AG08396 (cell line): ENCODE results near the gene DCD.
"Not testable (repeated sequence)": the region's sequence is repeated elsewhere in the genome, so short reads cannot be mapped to it uniquely, and the experiment has no call there.

Source experiments
- DNase-seq: peaks from one replicate; pipeline ENCODE4 v3.0.0; 2012; ENCODE audit warnings: low spot score, mixed read lengths

The DCD gene

GRCh38 chr12:54653025-54653424, 4.9 kb upstream of the DCD start:
- DNase-seq: no peak

- DNase-seq: no peak
Measured at GRCh38 chr12:54650889-54651288, 2.7 kb upstream of the DCD start.

- DNase-seq: peak; percentile 25
Measured at GRCh38 chr12:54650409-54650808, 2.2 kb upstream of the DCD start.

- DNase-seq: no peak
Measured at GRCh38 chr12:54649825-54650224, 1.7 kb upstream of the DCD start.

GRCh38 chr12:54641554-54641953, 6.6 kb downstream of the DCD start:
- no peak for DNase-seq

- no peak for DNase-seq
Measured at GRCh38 chr12:54641089-54641488, 7.1 kb downstream of the DCD start.

GRCh38 chr12:54639112-54639511, 9.1 kb downstream of the DCD start:
- not testable (repeated sequence) for DNase-seq

GRCh38 chr12:54634795-54635194, 13.4 kb downstream of the DCD start, which contains the start of gene LACRT:
LACRT (minus strand) TSS chr12:54634895; CDS start chr12:54634841, 54 bp downstream.
- no peak for DNase-seq

- DNase-seq: no peak
Measured at GRCh38 chr12:54631988-54632728, 16.0 kb downstream of the DCD start.

- no peak for DNase-seq
Measured at GRCh38 chr12:54631551-54631950, 16.6 kb downstream of the DCD start.

- no peak for DNase-seq
Measured at GRCh38 chr12:54629925-54630324, 18.2 kb downstream of the DCD start.

GRCh38 chr12:54628186-54628846, 19.8 kb downstream of the DCD start:
- DNase-seq: no peak

- DNase-seq: no peak
Measured at GRCh38 chr12:54627304-54627703, 20.9 kb downstream of the DCD start.

GRCh38 chr12:54625598-54625997, 22.6 kb downstream of the DCD start:
- no peak for DNase-seq

GRCh38 chr12:54624315-54625279, 23.6 kb downstream of the DCD start:
- DNase-seq: no peak

- no peak for DNase-seq
Measured at GRCh38 chr12:54622463-54623183, 25.5 kb downstream of the DCD start.

- no peak for DNase-seq
Measured at GRCh38 chr12:54616933-54617680, 31.1 kb downstream of the DCD start.

GRCh38 chr12:54612225-54612750, 35.9 kb downstream of the DCD start:
- no peak for DNase-seq

GRCh38 chr12:54611715-54612149, 36.4 kb downstream of the DCD start:
- DNase-seq: no peak

GRCh38 chr12:54608769-54609168, 39.4 kb downstream of the DCD start:
- DNase-seq: no peak

GRCh38 chr12:54608156-54608555, 40.0 kb downstream of the DCD start:
- DNase-seq: no peak
